Caco-2 (cell line): Measurements from ENCODE around the gene CCNL2. TPM values are rescaled to one million over a fixed set of nuclear protein-coding genes. Genes with fewer than 3 reads are reported as not detected.

Source experiments
- BruUV-seq: library from RNA; stranded (reverse); fragments of 400-500 nt; replicated peaks from 2 replicates; lab custom pipeline; 2021; lab: Mats Ljungman, UMichigan
- CTCF ChIA-PET: fragments of 300-600 bp; sonication (Branson Sonifier 250); formaldehyde crosslinking; loops from one replicate; lab custom pipeline; 2022; ENCODE audit warnings: antibody characterized with exemption; lab: Charles Lee
- POLR2A ChIA-PET: fragments of 300-600 bp; sonication (Branson Sonifier 250); formaldehyde crosslinking; loops from one replicate; lab custom pipeline; 2022; ENCODE audit warnings: antibody characterized with exemption; lab: Charles Lee
- DNase-seq, 2 experiments: peaks; one replicate each; pipeline versions ENCODE4 v3.0.0 to v3.0.0-alpha.2; 2020 to 2022
- H3K27me3 ChIP-seq: replicated peaks from 2 replicates; pipeline ENCODE4 v1.6.0; 2011; ENCODE audit warnings: low read length; ENCODE audit not compliant: control insufficient read depth, insufficient read depth
- H3K36me3 ChIP-seq: 2 replicates; pipeline ENCODE4 v1.5.1; 2011; ENCODE audit warnings: low read length; ENCODE audit not compliant: control insufficient read depth, insufficient read depth
- H3K4me1 ChIP-seq: fragments of 250-450 bp; sonication (Bioruptor Pico); 2 replicates; pipeline ENCODE4 v1.5.1; 2020; ENCODE audit warnings: mild to moderate bottlenecking
- H3K4me3 ChIP-seq: 2 replicates; pipeline ENCODE4 v1.5.1; 2011; ENCODE audit warnings: low read depth, mild to moderate bottlenecking, control low read depth, low read length
- H3K9me3 ChIP-seq: fragments of 250-450 bp; sonication (Bioruptor Pico); 2 replicates; pipeline ENCODE4 v1.5.1; 2020; ENCODE audit warnings: mild to moderate bottlenecking, moderate library complexity
- H3K27ac Mint-ChIP-seq: one replicate; pipeline ENCODE4 v1.8.0; 2022; ENCODE audit warnings: mixed read lengths; ENCODE audit not compliant: unreplicated experiment
- H3K27me3 Mint-ChIP-seq: one replicate; pipeline ENCODE4 v1.8.0; 2022; ENCODE audit warnings: mixed read lengths; ENCODE audit not compliant: insufficient read depth, unreplicated experiment
- H3K36me3 Mint-ChIP-seq: one replicate; pipeline ENCODE4 v1.8.0; 2022; ENCODE audit warnings: mild to moderate bottlenecking, mixed read lengths; ENCODE audit not compliant: insufficient read depth, unreplicated experiment
- H3K4me1 Mint-ChIP-seq: one replicate; pipeline ENCODE4 v1.8.0; 2022; ENCODE audit warnings: low read depth, mixed read lengths; ENCODE audit not compliant: unreplicated experiment
- H3K4me3 Mint-ChIP-seq: one replicate; pipeline ENCODE4 v1.8.0; 2022; ENCODE audit warnings: mild to moderate bottlenecking, moderate library complexity, mixed read lengths; ENCODE audit not compliant: unreplicated experiment
- H3K9me3 Mint-ChIP-seq: one replicate; pipeline ENCODE4 v1.8.0; 2022; ENCODE audit warnings: mixed read lengths; ENCODE audit not compliant: unreplicated experiment
- CTCF ChIP-seq, 2 experiments: fragments of 200-600 bp in 1 of 2; IDR thresholded peaks; 1 replicate in 1 of 2; 2 replicates in 1 of 2; pipeline versions ENCODE4 v1.5.1 to v1.8.0; 2011 to 2022; ENCODE audit warnings: antibody characterized with exemption in 1 of 2, control low read depth in 1 of 2, inconsistent platforms in 1 of 2, low read depth in 1 of 2, low read length in 1 of 2, mild to moderate bottlenecking in 1 of 2, moderate library complexity in 1 of 2; ENCODE audit not compliant: insufficient read depth in 1 of 2, severe bottlenecking in 1 of 2, unreplicated experiment in 1 of 2
- intact Hi-C: fragments of 100-400 bp; cut with micrococcal nuclease; formaldehyde crosslinking; loops from one replicate; pipeline ENCODE4 v1.10.0; 2022; ENCODE audit not compliant: unreplicated experiment
- microRNA-seq: library from miRNA; unstranded; fragments of <30 nt; microRNA quantifications from one replicate; pipeline ENCODE4 v1.2.0, GENCODE V29; 2022
- total RNA-seq: library from RNA; stranded (reverse); gene quantifications from 2 replicates; pipeline ENCODE4 v1.2.3, GENCODE V29; 2022

Gene CCNL2
- total RNA-seq, 1 experiment from 2014 or later: 147 TPM

- ChIA-PET POLR2A (no interaction called here), CTCF (no interaction called here)
- Mint-ChIP-seq H3K9me3 (no peaks in the 10 kb centered on the region), H3K27ac (no peak overlapping the region), H3K36me3 (peaks cover 49% of the 10 kb centered on the region), H3K4me3 (no peak overlapping the region), H3K27me3 (no peaks in the 10 kb centered on the region), H3K4me1 (no peaks in the 10 kb centered on the region)
- Histone ChIP-seq H3K27me3 (no peaks in the 10 kb centered on the region), H3K36me3 (no peaks in the 10 kb centered on the region), H3K4me1 (no peaks in the 10 kb centered on the region), H3K4me3 (no peak overlapping the region), H3K9me3 (no peaks in the 10 kb centered on the region)
- no peak for TF ChIP-seq CTCF (IDR thresholded peaks at IDR 0.05; ENCODE audit: insufficient read depth in 1 of 2, low read depth in 1 of 2, low read length in 1 of 2, severe bottlenecking in 1 of 2, unreplicated experiment in 1 of 2)
- no peak for DNase-seq
- intact Hi-C loops: no loop called here
- BruUV-seq: no TSS peak
Observed at GRCh38 chr1:1335792-1336248, 63.3 kb downstream of the CCNL2 start.

Small RNAs within 50 kb of the gene (microRNA-seq; reads per million reads assigned to microRNA genes)
- 1.1 reads per million for gene MIR6808

Other genes with a start within 250 kb of the CCNL2 start
- 0.29 and 1.2 TPM in 2 replicates for gene TTLL10, start 225.5 kb downstream of the CCNL2 start, total RNA-seq
- gene TNFRSF18, start 192.7 kb downstream of the CCNL2 start, total RNA-seq: not detected in 2 replicates
- gene TNFRSF4, start 185.2 kb downstream of the CCNL2 start, total RNA-seq: not detected in 2 replicates
- gene SDF4, start 167.3 kb downstream of the CCNL2 start, total RNA-seq: 138 and 140 TPM in 2 replicates
- 24.8 and 25.3 TPM in 2 replicates for gene B3GALT6, start 167.1 kb downstream of the CCNL2 start, total RNA-seq
- gene C1QTNF12, start 152.6 kb downstream of the CCNL2 start, total RNA-seq: 3.4 and 3.7 TPM in 2 replicates
- 57.2 and 62.7 TPM in 2 replicates for gene UBE2J2, start 125.5 kb downstream of the CCNL2 start, total RNA-seq
- gene SCNN1D, start 118.9 kb downstream of the CCNL2 start, total RNA-seq: 1.0 and 2.8 TPM in 2 replicates
- gene ACAP3, start 91.4 kb downstream of the CCNL2 start, total RNA-seq: 46.6 and 48.5 TPM in 2 replicates
- 39.8 and 43.8 TPM in 2 replicates for gene PUSL1, start 90.7 kb downstream of the CCNL2 start, total RNA-seq
- 103 and 115 TPM in 2 replicates for gene INTS11, start 74.7 kb downstream of the CCNL2 start, total RNA-seq
- 16.2 and 16.8 TPM in 2 replicates for gene CPTP, start 74.5 kb downstream of the CCNL2 start, total RNA-seq
- gene TAS1R3, start 68.1 kb downstream of the CCNL2 start, total RNA-seq: 0.09 and 0.29 TPM in 2 replicates
- gene DVL1, start 49.9 kb downstream of the CCNL2 start, total RNA-seq: 40.6 and 43.0 TPM in 2 replicates
- 4.9 and 5.0 TPM in 2 replicates for gene MXRA8, start 40.8 kb downstream of the CCNL2 start, total RNA-seq
- 187 and 200 TPM in 2 replicates for gene AURKAIP1, start 24.1 kb downstream of the CCNL2 start, total RNA-seq
- 109 and 110 TPM in 2 replicates for gene MRPL20, start 8.0 kb upstream of the CCNL2 start, total RNA-seq
- gene ANKRD65, start 21.9 kb upstream of the CCNL2 start, total RNA-seq: 1.6 and 3.2 TPM in 2 replicates
- 73.7 and 74.7 TPM in 2 replicates for gene VWA1, start 36.4 kb upstream of the CCNL2 start, total RNA-seq
- gene ATAD3C, start 50.4 kb upstream of the CCNL2 start, total RNA-seq: 0.84 and 0.95 TPM in 2 replicates
- 48.1 and 54.7 TPM in 2 replicates for gene ATAD3B, start 72.4 kb upstream of the CCNL2 start, total RNA-seq
- 58.6 and 67.3 TPM in 2 replicates for gene ATAD3A, start 112.8 kb upstream of the CCNL2 start, total RNA-seq
- 1.0 and 1.2 TPM in 2 replicates for gene TMEM240, start 141.3 kb upstream of the CCNL2 start, total RNA-seq
- 91.5 and 96.2 TPM in 2 replicates for gene SSU72, start 175.5 kb upstream of the CCNL2 start, total RNA-seq
- 13.6 and 15.6 TPM in 2 replicates for gene FNDC10, start 200.8 kb upstream of the CCNL2 start, total RNA-seq
- 31.9 and 32.4 TPM in 2 replicates for gene MIB2, start 216.2 kb upstream of the CCNL2 start, total RNA-seq
- gene MMP23B, start 232.8 kb upstream of the CCNL2 start, total RNA-seq: 3.7 and 6.0 TPM in 2 replicates